Neural progenitor cell (in vitro differentiated cells): ENCODE measurements around the gene NRG2. TPM values are rescaled to one million over a fixed set of nuclear protein-coding genes. Genes with fewer than 3 reads are reported as not detected.

Experiments used
- DNase-seq: peaks from one replicate; pipeline ENCODE4 v3.0.0-alpha.2; 2016; ENCODE audit warnings: low spot score
- H2AFZ ChIP-seq: fragments of 200-600 bp; sonication (generic); replicated peaks from 2 replicates; pipeline ENCODE4 v1.6.1; 2016; ENCODE audit warnings: antibody characterized with exemption
- H3F3A ChIP-seq: fragments of 200-600 bp; sonication (generic); 2 replicates; pipeline ENCODE4 v1.6.1; 2016; ENCODE audit warnings: antibody characterized with exemption, low read depth
- H3K27ac ChIP-seq: fragments of 200-600 bp; sonication (generic); 2 replicates; pipeline ENCODE4 v1.5.1; 2016; ENCODE audit warnings: mild to moderate bottlenecking
- H3K27me3 ChIP-seq: fragments of 200-600 bp; sonication (generic); 2 replicates; pipeline ENCODE4 v1.6.1; 2016; ENCODE audit warnings: mild to moderate bottlenecking, moderate library complexity
- H3K36me3 ChIP-seq: fragments of 200-600 bp; sonication (generic); 2 replicates; pipeline ENCODE4 v1.5.1; 2016
- H3K4me1 ChIP-seq: fragments of 200-600 bp; sonication (generic); 2 replicates; pipeline ENCODE4 v1.6.1; 2016; ENCODE audit warnings: mixed run types
- H3K4me2 ChIP-seq: fragments of 200-600 bp; sonication (generic); 2 replicates; pipeline ENCODE4 v1.6.1; 2016
- H3K4me3 ChIP-seq: fragments of 200-600 bp; sonication (generic); 2 replicates; pipeline ENCODE4 v1.5.1; 2016
- H3K79me2 ChIP-seq: fragments of 200-600 bp; sonication (generic); 2 replicates; pipeline ENCODE4 v1.6.1; 2016; ENCODE audit warnings: low read depth
- H3K9ac ChIP-seq: fragments of 200-600 bp; sonication (generic); 2 replicates; pipeline ENCODE4 v1.6.1; 2016
- H3K9me3 ChIP-seq: fragments of 200-600 bp; sonication (generic); 2 replicates; pipeline ENCODE4 v1.5.1; 2016; ENCODE audit warnings: low read depth
- H4K20me1 ChIP-seq: fragments of 200-600 bp; sonication (generic); 2 replicates; pipeline ENCODE4 v1.6.1; 2016; ENCODE audit warnings: low read depth
- H3K27ac Mint-ChIP-seq: 3 replicates; pipeline ENCODE4 v1.8.0; 2021; ENCODE audit warnings: mixed read lengths
- H3K27me3 Mint-ChIP-seq: 2 replicates; pipeline ENCODE4 v1.8.0; 2022; ENCODE audit warnings: low read depth, mild to moderate bottlenecking, inconsistent platforms, moderate library complexity, mixed read lengths; ENCODE audit not compliant: insufficient read depth
- H3K36me3 Mint-ChIP-seq: 3 replicates; pipeline ENCODE4 v1.8.0; 2021; ENCODE audit warnings: mixed read lengths
- H3K4me1 Mint-ChIP-seq: 3 replicates; pipeline ENCODE4 v1.8.0; 2021; ENCODE audit warnings: mixed read lengths
- H3K4me3 Mint-ChIP-seq: 3 replicates; pipeline ENCODE4 v1.8.0; 2021; ENCODE audit warnings: mild to moderate bottlenecking, moderate library complexity, mixed read lengths
- H3K9me3 Mint-ChIP-seq: 3 replicates; pipeline ENCODE4 v1.8.0; 2020; ENCODE audit warnings: mixed read lengths
- CTCF ChIP-seq: fragments of 200-600 bp; sonication (generic); IDR thresholded peaks from 2 replicates; pipeline ENCODE4 v1.5.1; 2017; ENCODE audit warnings: antibody characterized with exemption, mild to moderate bottlenecking
- EZH2 ChIP-seq: fragments of 200-600 bp; sonication (generic); IDR thresholded peaks from 2 replicates; pipeline ENCODE4 v1.6.1; 2017; ENCODE audit warnings: antibody characterized with exemption, mild to moderate bottlenecking, moderate library complexity
- EZH2phosphoT487 ChIP-seq: fragments of 200-600 bp; sonication (generic); IDR thresholded peaks from 2 replicates; pipeline ENCODE4 v1.6.1; 2017; ENCODE audit warnings: antibody characterized with exemption
- total RNA-seq: library from RNA; depleted of rRNA; stranded (reverse); fragments of >200 nt; gene quantifications from 2 replicates; pipeline ENCODE4 v1.2.3, GENCODE V29; 2015; ENCODE audit warnings: low replicate concordance

Gene NRG2
- total RNA-seq, 1 donor from 2014 or later, result 0.13 TPM

GRCh38 chr5:139946440-139946839, 96.7 kb downstream of the NRG2 start:
- no peaks in the 10 kb centered on the region for H3K27me3 Mint-ChIP-seq
- H3K4me1 Mint-ChIP-seq, result peaks cover 2% of the 10 kb centered on the region

GRCh38 chr5:139946006-139946405, 97.1 kb downstream of the NRG2 start:
- H3K9ac ChIP-seq, result no peak overlapping the region
- H3K36me3 Mint-ChIP-seq, result no peaks in the 10 kb centered on the region
- H3K27me3 Mint-ChIP-seq, result peaks cover under 1% of the 10 kb centered on the region
- no peak overlapping the region for H3K4me3 Mint-ChIP-seq
- TF ChIP-seq EZH2 (no peak), EZH2phosphoT487 (no peak), CTCF (no peak)
- peaks cover 9% of the 10 kb centered on the region for H3K9me3 Mint-ChIP-seq
- peaks cover 2% of the 10 kb centered on the region for H3K4me1 Mint-ChIP-seq
- H3K4me1 ChIP-seq, result peaks cover 6% of the 10 kb centered on the region
- no peaks in the 10 kb centered on the region for H3F3A ChIP-seq
- no peaks in the 10 kb centered on the region for H4K20me1 ChIP-seq
- no peak overlapping the region for H3K4me2 ChIP-seq
- no peak overlapping the region for H2AFZ ChIP-seq
- H3K27ac ChIP-seq, result no peak overlapping the region
- no peaks in the 10 kb centered on the region for H3K36me3 ChIP-seq
- H3K4me3 ChIP-seq, result no peak overlapping the region
- no peak overlapping the region for H3K27ac Mint-ChIP-seq
- no peak for DNase-seq
- peaks cover 56% of the 10 kb centered on the region for H3K27me3 ChIP-seq
- no peaks in the 10 kb centered on the region for H3K79me2 ChIP-seq
- H3K9me3 ChIP-seq, result peaks cover 9% of the 10 kb centered on the region

More at GRCh38 chr5:139946440-139946839, 96.7 kb downstream of the NRG2 start:
- no peak overlapping the region for H3K4me3 ChIP-seq
- H4K20me1 ChIP-seq, result no peaks in the 10 kb centered on the region
- H3K4me1 ChIP-seq, result peaks cover 6% of the 10 kb centered on the region
- peaks cover 9% of the 10 kb centered on the region for H3K9me3 ChIP-seq
- no peak overlapping the region for H3K4me3 Mint-ChIP-seq
- H3K27ac Mint-ChIP-seq, result no peak overlapping the region
- DNase-seq, result no peak
- H3K36me3 ChIP-seq, result no peaks in the 10 kb centered on the region
- no peaks in the 10 kb centered on the region for H3K36me3 Mint-ChIP-seq
- peaks cover 9% of the 10 kb centered on the region for H3K9me3 Mint-ChIP-seq
- no peak overlapping the region for H2AFZ ChIP-seq
- no peak for TF ChIP-seq CTCF
- no peak for TF ChIP-seq EZH2
- no peak for TF ChIP-seq EZH2phosphoT487
- peaks cover 56% of the 10 kb centered on the region for H3K27me3 ChIP-seq
- no peaks in the 10 kb centered on the region for H3K79me2 ChIP-seq
- H3F3A ChIP-seq, result no peaks in the 10 kb centered on the region
- H3K4me2 ChIP-seq, result no peak overlapping the region
- no peak overlapping the region for H3K27ac ChIP-seq
- H3K9ac ChIP-seq, result no peak overlapping the region

GRCh38 chr5:139942243-139942642, 100.9 kb downstream of the NRG2 start:
- no peaks in the 10 kb centered on the region for H3K36me3 Mint-ChIP-seq
- Histone ChIP-seq H4K20me1 (no peaks in the 10 kb centered on the region), H3K27me3 (peaks cover 58% of the 10 kb centered on the region), H3K9me3 (peaks cover 9% of the 10 kb centered on the region), H3K27ac (no peak overlapping the region), H3K79me2 (no peaks in the 10 kb centered on the region), H3F3A (no peaks in the 10 kb centered on the region), H2AFZ (no peak overlapping the region), H3K9ac (no peak overlapping the region), H3K36me3 (no peaks in the 10 kb centered on the region), H3K4me1 (no peaks in the 10 kb centered on the region), H3K4me2 (no peak overlapping the region), H3K4me3 (no peak overlapping the region)
- DNase-seq, result no peak
- no peak overlapping the region for H3K4me3 Mint-ChIP-seq
- no peaks in the 10 kb centered on the region for H3K4me1 Mint-ChIP-seq
- TF ChIP-seq EZH2 (no peak), EZH2phosphoT487 (no peak), CTCF (no peak)
- H3K27ac Mint-ChIP-seq, result no peak overlapping the region
- peaks cover 8% of the 10 kb centered on the region for H3K27me3 Mint-ChIP-seq
- peaks cover 16% of the 10 kb centered on the region for H3K9me3 Mint-ChIP-seq

- H3K36me3 ChIP-seq, result no peaks in the 10 kb centered on the region
- H3K27ac ChIP-seq, result no peak overlapping the region
- DNase-seq, result no peak
- H3K79me2 ChIP-seq, result no peaks in the 10 kb centered on the region
- H2AFZ ChIP-seq, result no peak overlapping the region
- H4K20me1 ChIP-seq, result no peaks in the 10 kb centered on the region
- no peaks in the 10 kb centered on the region for H3F3A ChIP-seq
- H3K36me3 Mint-ChIP-seq, result no peaks in the 10 kb centered on the region
- no peaks in the 10 kb centered on the region for H3K4me1 ChIP-seq
- TF ChIP-seq EZH2, result no peak
- TF ChIP-seq EZH2phosphoT487, result no peak
- TF ChIP-seq CTCF, result no peak
- no peaks in the 10 kb centered on the region for H3K4me1 Mint-ChIP-seq
- peaks cover 3% of the 10 kb centered on the region for H3K27me3 Mint-ChIP-seq
- no peaks in the 10 kb centered on the region for H3K9me3 ChIP-seq
- no peak overlapping the region for H3K4me3 Mint-ChIP-seq
- H3K9me3 Mint-ChIP-seq, result no peaks in the 10 kb centered on the region
- H3K4me3 ChIP-seq, result no peak overlapping the region
- no peak overlapping the region for H3K4me2 ChIP-seq
- H3K9ac ChIP-seq, result no peak overlapping the region
- no peak overlapping the region for H3K27ac Mint-ChIP-seq
- peaks cover 7% of the 10 kb centered on the region for H3K27me3 ChIP-seq
Observed at GRCh38 chr5:139930406-139930805, 112.7 kb downstream of the NRG2 start.
